ENCODE measurements around the gene FBRSL1. TPM values are rescaled to one million over a fixed set of nuclear protein-coding genes. Genes with fewer than 3 reads are reported as not detected.

Gene FBRSL1
- total RNA-seq, 1 experiment from 2014 or later, result 124 TPM

GRCh38 chr12:132467511-132467910, 22.4 kb upstream of the FBRSL1 start:
- DNase-seq (ENCODE audit: low read depth, low spot score) (no peak), ATAC-seq (no peak)
- H3K27me3 ChIP-seq (ENCODE audit: insufficient read depth, low read length), result no peaks in the 10 kb centered on the region
- POLR2A ChIA-PET, result no interaction called here
- no peak overlapping the region for H3K27ac ChIP-seq (ENCODE audit: low read depth, low read length)
- no peaks in the 10 kb centered on the region for H3K79me2 ChIP-seq (ENCODE audit: insufficient read depth, low read length)
- no peaks in the 10 kb centered on the region for H3K9me3 ChIP-seq (ENCODE audit: control insufficient read depth in 1 of 2, insufficient read depth in 1 of 2, low read depth in 1 of 2, low read length in 2 of 2)
- H3K9me2 ChIP-seq (ENCODE audit: insufficient read depth), result no peaks in the 10 kb centered on the region
- H3K4me1 ChIP-seq (ENCODE audit: control insufficient read depth in 1 of 2, insufficient read depth in 2 of 2, low read length in 2 of 2), result peaks cover 0 to 4% of the 10 kb centered on the region in 2 experiments; a peak in 1 of 4 replicates
- no peak for TF ChIP-seq EZH2phosphoT487 (IDR thresholded peaks at IDR 0.05; ENCODE audit: borderline replicate concordance)
- no peak for TF ChIP-seq EZH2 (IDR thresholded peaks at IDR 0.05)
- no peak for TF ChIP-seq EGR1 (IDR thresholded peaks at IDR 0.05; ENCODE audit: low read depth)
- TF ChIP-seq FOSL1 (IDR thresholded peaks at IDR 0.05; ENCODE audit: low read depth), result no peak
- no peak for TF ChIP-seq POLR2A (IDR thresholded peaks at IDR 0.05; ENCODE audit: borderline replicate concordance, extremely low read depth, insufficient read depth, insufficient read length)
- TF ChIP-seq SIN3A (IDR thresholded peaks at IDR 0.05; ENCODE audit: low read depth), result no peak
- TF ChIP-seq ZFX (IDR thresholded peaks at IDR 0.05), result no peak
- TF ChIP-seq ELF1 (IDR thresholded peaks at IDR 0.05; ENCODE audit: borderline replicate concordance, low read depth), result no peak
- TF ChIP-seq RAD21 (IDR thresholded peaks at IDR 0.05; ENCODE audit: low read depth), result no peak
- no peaks in the 10 kb centered on the region for H3K36me3 ChIP-seq (ENCODE audit: control insufficient read depth in 1 of 2, insufficient read depth in 2 of 2, low read length in 2 of 2)
- RAD21 ChIA-PET (ENCODE audit: low non-redundant PET in 1 of 2, low total read pairs in 2 of 2, uncharacterized antibody in 2 of 2, unreplicated experiment in 2 of 2), result no interaction called here
- H3K4me3 ChIP-seq (replicated peaks in 1 of 2; ENCODE audit: low read depth in 1 of 2, low read length in 2 of 2), result no peak overlapping the region
- no peaks in the 10 kb centered on the region for H4K20me1 ChIP-seq (ENCODE audit: insufficient read depth)
- no peak overlapping the region for H3K4me2 ChIP-seq (ENCODE audit: low read length)
- H3K9ac ChIP-seq (ENCODE audit: low read length), result no peak overlapping the region
- no TSS peak for BruUV-seq (replicated peaks)
- CTCF ChIA-PET, result no interaction called here
- intact Hi-C loops (cut with micrococcal nuclease), result no loop called here
- H2AFZ ChIP-seq (ENCODE audit: low read depth, low read length, poor library complexity, severe bottlenecking), result no peak overlapping the region

- Histone ChIP-seq H3K4me3 (replicated peaks in 1 of 2; ENCODE audit: low read depth in 1 of 2, low read length in 2 of 2) (no peak overlapping the region), H3K36me3 (ENCODE audit: control insufficient read depth in 1 of 2, insufficient read depth in 2 of 2, low read length in 2 of 2) (no peaks in the 10 kb centered on the region), H3K79me2 (ENCODE audit: insufficient read depth, low read length) (no peaks in the 10 kb centered on the region), H3K9ac (ENCODE audit: low read length) (no peak overlapping the region), H3K4me1 (ENCODE audit: control insufficient read depth in 1 of 2, insufficient read depth in 2 of 2, low read length in 2 of 2) (peaks cover 0 to 4% of the 10 kb centered on the region in 2 experiments; a peak in 1 of 4 replicates), H3K27ac (ENCODE audit: low read depth, low read length) (no peak overlapping the region), H2AFZ (ENCODE audit: low read depth, low read length, poor library complexity, severe bottlenecking) (no peak overlapping the region), H3K4me2 (ENCODE audit: low read length) (no peak overlapping the region), H3K9me2 (ENCODE audit: insufficient read depth) (no peaks in the 10 kb centered on the region), H4K20me1 (ENCODE audit: insufficient read depth) (no peaks in the 10 kb centered on the region), H3K9me3 (ENCODE audit: control insufficient read depth in 1 of 2, insufficient read depth in 1 of 2, low read depth in 1 of 2, low read length in 2 of 2) (no peaks in the 10 kb centered on the region), H3K27me3 (ENCODE audit: insufficient read depth, low read length) (no peaks in the 10 kb centered on the region)
- ChIA-PET POLR2A (no interaction called here), CTCF (no interaction called here), RAD21 (ENCODE audit: low non-redundant PET in 1 of 2, low total read pairs in 2 of 2, uncharacterized antibody in 2 of 2, unreplicated experiment in 2 of 2) (no interaction called here)
- ATAC-seq (no peak), DNase-seq (ENCODE audit: low read depth, low spot score) (no peak)
- intact Hi-C loops (cut with micrococcal nuclease), result no loop called here
- TF ChIP-seq EZH2 (IDR thresholded peaks at IDR 0.05) (no peak), ELF1 (IDR thresholded peaks at IDR 0.05; ENCODE audit: borderline replicate concordance, low read depth) (no peak), ZBTB33 (IDR thresholded peaks at IDR 0.05; ENCODE audit: extremely low read depth, insufficient replicate concordance, low read length) (no peak), ZFX (IDR thresholded peaks at IDR 0.05) (no peak), CBX3 (IDR thresholded peaks at IDR 0.05; ENCODE audit: low read depth) (no peak), EZH2phosphoT487 (IDR thresholded peaks at IDR 0.05; ENCODE audit: borderline replicate concordance) (no peak), ZNF274 (IDR thresholded peaks at IDR 0.05; ENCODE audit: low read depth, low read length) (no peak), ATF3 (IDR thresholded peaks at IDR 0.05) (no peak), CEBPB (IDR thresholded peaks at IDR 0.05; ENCODE audit: low read depth) (no peak), YY1 (IDR thresholded peaks at IDR 0.05; ENCODE audit: extremely low read depth, insufficient replicate concordance, low read depth, low read length) (no peak), RAD21 (IDR thresholded peaks at IDR 0.05; ENCODE audit: low read depth) (no peak), SIN3A (IDR thresholded peaks at IDR 0.05; ENCODE audit: low read depth) (no peak), JUND (IDR thresholded peaks at IDR 0.05) (no peak), POLR2A (IDR thresholded peaks at IDR 0.05; ENCODE audit: borderline replicate concordance, extremely low read depth, insufficient read depth, insufficient read length) (no peak), EGR1 (IDR thresholded peaks at IDR 0.05; ENCODE audit: low read depth) (no peak)
- BruUV-seq (replicated peaks), result no TSS peak
Observed at GRCh38 chr12:132469423-132469822, 20.5 kb upstream of the FBRSL1 start.
